Left ventricle myocardium inferior (tissue), 1 donor: ENCODE results near the gene APBB1IP. TPM values are rescaled to one million over a fixed set of nuclear protein-coding genes. Genes with fewer than 3 reads are reported as not detected.
"Not testable (repeated sequence)": the region's sequence is repeated elsewhere in the genome, so short reads cannot be mapped to it uniquely, and the experiment has no call there.

Source experiments
- DNase-seq: peaks from one replicate; pipeline ENCODE4 v3.0.0-alpha.2; 2020
- H3K27ac ChIP-seq: fragments of 200-600 bp; replicated peaks from 2 replicates; pipeline ENCODE4 v1.8.0; 2021
- H3K27me3 ChIP-seq: fragments of 200-600 bp; 2 replicates; pipeline ENCODE4 v1.8.0; 2021; ENCODE audit warnings: low read depth
- H3K36me3 ChIP-seq: fragments of 200-600 bp; 2 replicates; pipeline ENCODE4 v1.8.0; 2021
- H3K4me1 ChIP-seq: fragments of 200-600 bp; 2 replicates; pipeline ENCODE4 v1.8.0; 2021
- H3K4me3 ChIP-seq: fragments of 200-600 bp; 2 replicates; pipeline ENCODE4 v1.8.0; 2021; ENCODE audit warnings: mild to moderate bottlenecking, moderate library complexity
- H3K9me3 ChIP-seq: fragments of 200-600 bp; replicated peaks from 2 replicates; pipeline ENCODE4 v1.8.0; 2021
- CTCF ChIP-seq: fragments of 200-600 bp; IDR thresholded peaks from 2 replicates; pipeline ENCODE4 v1.8.0; 2021; ENCODE audit warnings: antibody characterized with exemption, mild to moderate bottlenecking, borderline replicate concordance
- intact Hi-C: fragments of 100-400 bp; cut with micrococcal nuclease; formaldehyde crosslinking; loops from one replicate; pipeline ENCODE4 v1.11.0; 2022
- long read RNA-seq: library from polyadenylated mRNA; unstranded; transcript quantifications from one replicate; pipeline ENCODE4 v2.0.0, GENCODE V29; 2021
- total RNA-seq: library from RNA; stranded (reverse); fragmentation: NEBNext Ultra II Directional; extraction: Animal tissue kit (Norgen Biotek cat#: 25700); gene quantifications from one replicate; pipeline ENCODE4 v1.2.1, GENCODE V29; 2021
- donor health status: DM: no; HTN: yes; CAD: no; lungs with severe emphysema.

APBB1IP gene, protein sequence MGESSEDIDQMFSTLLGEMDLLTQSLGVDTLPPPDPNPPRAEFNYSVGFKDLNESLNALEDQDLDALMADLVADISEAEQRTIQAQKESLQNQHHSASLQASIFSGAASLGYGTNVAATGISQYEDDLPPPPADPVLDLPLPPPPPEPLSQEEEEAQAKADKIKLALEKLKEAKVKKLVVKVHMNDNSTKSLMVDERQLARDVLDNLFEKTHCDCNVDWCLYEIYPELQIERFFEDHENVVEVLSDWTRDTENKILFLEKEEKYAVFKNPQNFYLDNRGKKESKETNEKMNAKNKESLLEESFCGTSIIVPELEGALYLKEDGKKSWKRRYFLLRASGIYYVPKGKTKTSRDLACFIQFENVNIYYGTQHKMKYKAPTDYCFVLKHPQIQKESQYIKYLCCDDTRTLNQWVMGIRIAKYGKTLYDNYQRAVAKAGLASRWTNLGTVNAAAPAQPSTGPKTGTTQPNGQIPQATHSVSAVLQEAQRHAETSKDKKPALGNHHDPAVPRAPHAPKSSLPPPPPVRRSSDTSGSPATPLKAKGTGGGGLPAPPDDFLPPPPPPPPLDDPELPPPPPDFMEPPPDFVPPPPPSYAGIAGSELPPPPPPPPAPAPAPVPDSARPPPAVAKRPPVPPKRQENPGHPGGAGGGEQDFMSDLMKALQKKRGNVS
- total RNA-seq = 2.6 TPM
- long read RNA-seq, partial matches to known transcripts = 1 of 1 reads
- long read RNA-seq, other reads (novel, unspliced or antisense) = 0 of 1 reads

GRCh38 chr10:26437637-26438461 lies at the start of gene APBB1IP:
TSS of gene APBB1IP (plus strand) at chr10:26438341. CDS start at chr10:26492327, 53,986 bp downstream.
- peaks cover 64% of the 10 kb centered on the region for H3K27me3 ChIP-seq
- H3K9me3 ChIP-seq = peaks cover 4% of the 10 kb centered on the region
- peak; percentile 81 for DNase-seq
- no peak for TF ChIP-seq CTCF
- peak within 1 kb of the TSS; percentile 69 for H3K27ac ChIP-seq
- H3K4me3 ChIP-seq = peak within 1 kb of the TSS; percentile 65
- no peaks in the 10 kb centered on the region for H3K36me3 ChIP-seq
- H3K4me1 ChIP-seq = peaks cover 7% of the 10 kb centered on the region
- intact Hi-C loops = no loop called here

DNA sequence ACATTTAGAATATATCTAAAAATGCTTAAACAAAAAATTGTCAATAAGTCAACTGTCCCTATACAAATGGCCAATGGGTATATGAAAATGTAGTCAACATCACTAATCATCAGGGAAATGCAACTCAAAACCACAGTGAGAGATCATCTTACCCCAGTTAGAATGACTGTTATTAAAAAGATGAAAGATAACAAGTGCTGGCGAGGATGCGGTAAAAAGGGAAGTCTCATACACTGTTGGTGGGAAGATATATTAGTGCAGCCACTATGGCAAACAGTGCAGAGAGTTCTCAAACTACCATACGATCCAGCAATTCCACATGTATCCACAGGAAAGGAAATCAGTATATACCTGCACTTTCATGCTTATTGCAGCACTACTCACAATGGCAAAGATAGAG lies 48.6 kb upstream of the APBB1IP start:
- Histone ChIP-seq H3K27ac (no peak overlapping the region), H3K9me3 (peaks cover 12% of the 10 kb centered on the region), H3K36me3 (no peaks in the 10 kb centered on the region), H3K4me1 (no peaks in the 10 kb centered on the region), H3K27me3 (peaks cover 36% of the 10 kb centered on the region), H3K4me3 (no peak overlapping the region)
- no peak for TF ChIP-seq CTCF
- intact Hi-C loops = no loop called here
- DNase-seq = no peak

DNA sequence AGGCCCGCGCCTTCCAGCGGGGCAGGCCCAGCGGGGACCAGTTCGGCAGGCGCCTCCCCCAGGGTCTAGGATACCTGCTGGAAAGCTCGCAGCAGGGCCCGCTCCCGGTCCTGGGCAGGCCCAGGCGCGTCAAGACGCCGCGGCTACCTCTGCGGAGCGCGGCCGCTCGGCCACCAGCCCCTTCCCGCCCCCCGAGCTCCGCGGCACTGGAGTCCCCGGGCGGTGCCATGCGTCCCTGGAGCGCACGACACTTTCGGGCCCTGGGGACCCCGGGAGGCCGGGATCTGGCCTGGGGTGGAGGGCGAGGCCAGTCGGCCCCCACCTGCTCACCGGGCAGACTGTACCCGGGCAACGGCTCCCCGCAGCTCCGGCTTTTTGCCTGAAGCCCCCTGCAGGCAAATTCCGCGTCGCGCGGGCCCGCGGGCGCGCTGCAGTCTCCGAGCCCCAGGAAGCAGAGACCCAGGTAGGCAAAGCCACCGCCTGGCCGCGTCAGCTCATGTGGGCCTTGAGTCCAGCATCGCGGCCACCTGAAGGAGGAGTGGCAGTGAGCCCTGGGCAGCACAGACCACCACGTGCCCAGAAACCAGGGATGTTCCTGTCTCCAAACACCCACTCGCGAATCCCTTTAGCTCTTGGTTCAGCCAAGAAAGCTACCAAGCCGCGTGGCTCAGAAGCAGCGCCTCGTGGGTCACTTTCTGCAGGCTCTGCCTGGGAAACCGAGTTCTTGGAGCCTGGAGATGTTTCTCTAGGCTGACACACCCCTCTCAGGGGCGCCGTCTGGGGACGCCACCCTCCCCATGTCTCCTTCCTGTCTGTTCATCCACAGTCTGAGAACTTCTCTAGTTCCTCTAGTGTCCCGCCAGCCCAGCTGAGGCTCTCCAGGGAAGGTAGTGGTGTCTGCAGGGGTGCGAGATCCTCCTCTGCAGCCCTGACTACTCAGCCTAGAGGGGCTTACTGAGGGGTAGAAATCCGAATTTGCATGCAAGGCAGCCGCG lies 46.1 kb upstream of the APBB1IP start:
- Histone ChIP-seq H3K27me3 (peaks cover 36% of the 10 kb centered on the region), H3K9me3 (peaks cover 17% of the 10 kb centered on the region), H3K36me3 (no peaks in the 10 kb centered on the region), H3K27ac (no peak overlapping the region), H3K4me3 (no peak overlapping the region), H3K4me1 (no peaks in the 10 kb centered on the region)
- DNase-seq = peak; percentile 15
- TF ChIP-seq CTCF = no peak
- intact Hi-C loops = no loop called here

GRCh38 chr10:26398353-26398752 lies 39.8 kb upstream of the APBB1IP start:
- H3K36me3 ChIP-seq, intact Hi-C loops: not testable (repeated sequence)

DNA sequence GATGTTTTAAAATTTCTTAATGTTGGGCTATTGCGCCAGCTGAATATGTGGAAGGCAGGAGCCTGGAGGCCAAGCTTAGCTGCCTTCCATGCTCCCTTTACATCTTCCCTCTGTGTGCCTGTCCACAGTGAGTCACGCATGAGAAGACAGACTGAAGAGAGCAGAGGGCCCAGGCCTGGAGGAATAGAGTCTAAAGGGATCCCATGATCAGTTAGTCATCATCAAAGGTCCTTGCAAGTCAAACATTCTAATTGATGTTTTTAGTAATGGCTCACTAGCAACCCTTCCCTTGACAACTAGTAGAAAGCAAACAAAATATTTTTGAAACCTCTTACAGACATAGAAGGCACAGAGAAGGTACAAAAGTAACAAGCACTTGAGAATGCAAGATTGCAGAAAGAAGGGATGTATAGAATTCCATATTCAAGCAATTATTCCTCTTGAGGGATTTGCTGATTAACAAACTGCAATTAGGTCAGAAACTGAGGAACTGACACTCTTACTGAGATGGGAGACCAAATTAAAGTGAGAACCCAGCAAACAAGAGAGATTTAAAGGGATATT lies 30.7 kb upstream of the APBB1IP start:
- Histone ChIP-seq H3K4me3 (no peak overlapping the region), H3K9me3 (peaks cover 5% of the 10 kb centered on the region), H3K27ac (no peak overlapping the region), H3K36me3 (no peaks in the 10 kb centered on the region), H3K27me3 (peaks cover 5% of the 10 kb centered on the region), H3K4me1 (no peaks in the 10 kb centered on the region)
- intact Hi-C loops = no loop called here
- no peak for DNase-seq
- TF ChIP-seq CTCF = no peak

More at GRCh38 chr10:26398353-26398752, 39.8 kb upstream of the APBB1IP start:
- not testable (repeated sequence) for H3K27me3 ChIP-seq, H3K4me1 ChIP-seq, H3K27ac ChIP-seq, DNase-seq, H3K9me3 ChIP-seq, H3K4me3 ChIP-seq
